ENCODE data around the gene GLI3.

GLI3 gene

GRCh38 chr7:41977661-41978060 is 259.3 kb downstream of the GLI3 start:
- no peak for DNase-seq (ENCODE audit: low read depth)
- no peak overlapping the region for H3K4me3 ChIP-seq (ENCODE audit: low read depth, low read length)
- TF ChIP-seq, protein P1, sequence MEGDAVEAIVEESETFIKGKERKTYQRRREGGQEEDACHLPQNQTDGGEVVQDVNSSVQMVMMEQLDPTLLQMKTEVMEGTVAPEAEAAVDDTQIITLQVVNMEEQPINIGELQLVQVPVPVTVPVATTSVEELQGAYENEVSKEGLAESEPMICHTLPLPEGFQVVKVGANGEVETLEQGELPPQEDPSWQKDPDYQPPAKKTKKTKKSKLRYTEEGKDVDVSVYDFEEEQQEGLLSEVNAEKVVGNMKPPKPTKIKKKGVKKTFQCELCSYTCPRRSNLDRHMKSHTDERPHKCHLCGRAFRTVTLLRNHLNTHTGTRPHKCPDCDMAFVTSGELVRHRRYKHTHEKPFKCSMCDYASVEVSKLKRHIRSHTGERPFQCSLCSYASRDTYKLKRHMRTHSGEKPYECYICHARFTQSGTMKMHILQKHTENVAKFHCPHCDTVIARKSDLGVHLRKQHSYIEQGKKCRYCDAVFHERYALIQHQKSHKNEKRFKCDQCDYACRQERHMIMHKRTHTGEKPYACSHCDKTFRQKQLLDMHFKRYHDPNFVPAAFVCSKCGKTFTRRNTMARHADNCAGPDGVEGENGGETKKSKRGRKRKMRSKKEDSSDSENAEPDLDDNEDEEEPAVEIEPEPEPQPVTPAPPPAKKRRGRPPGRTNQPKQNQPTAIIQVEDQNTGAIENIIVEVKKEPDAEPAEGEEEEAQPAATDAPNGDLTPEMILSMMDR (IDR thresholded peaks at IDR 0.05; ENCODE audit: low read depth, low read length, missing control alignments), result no peak

GRCh38 chr7:41977151-41977651 is 259.8 kb downstream of the GLI3 start:
- peak; percentile 3 for DNase-seq (ENCODE audit: low read depth)
- H3K4me3 ChIP-seq (ENCODE audit: low read depth, low read length), result no peak overlapping the region
- TF ChIP-seq, protein P1 (IDR thresholded peaks at IDR 0.05; ENCODE audit: low read depth, low read length, missing control alignments), result peak; percentile 67

- TF ChIP-seq, protein P1 (IDR thresholded peaks at IDR 0.05; ENCODE audit: low read depth, low read length, missing control alignments), result no peak
- H3K4me3 ChIP-seq (ENCODE audit: low read depth, low read length), result no peak overlapping the region
- no peak for DNase-seq (ENCODE audit: low read depth)
Measured at GRCh38 chr7:41976411-41976810, 260.6 kb downstream of the GLI3 start.

- DNase-seq (ENCODE audit: low read depth), result no peak
- no peak overlapping the region for H3K4me3 ChIP-seq (ENCODE audit: low read depth, low read length)
- TF ChIP-seq, protein P1 (IDR thresholded peaks at IDR 0.05; ENCODE audit: low read depth, low read length, missing control alignments), result no peak
Measured at GRCh38 chr7:41975849-41976248, 261.2 kb downstream of the GLI3 start.

DNA sequence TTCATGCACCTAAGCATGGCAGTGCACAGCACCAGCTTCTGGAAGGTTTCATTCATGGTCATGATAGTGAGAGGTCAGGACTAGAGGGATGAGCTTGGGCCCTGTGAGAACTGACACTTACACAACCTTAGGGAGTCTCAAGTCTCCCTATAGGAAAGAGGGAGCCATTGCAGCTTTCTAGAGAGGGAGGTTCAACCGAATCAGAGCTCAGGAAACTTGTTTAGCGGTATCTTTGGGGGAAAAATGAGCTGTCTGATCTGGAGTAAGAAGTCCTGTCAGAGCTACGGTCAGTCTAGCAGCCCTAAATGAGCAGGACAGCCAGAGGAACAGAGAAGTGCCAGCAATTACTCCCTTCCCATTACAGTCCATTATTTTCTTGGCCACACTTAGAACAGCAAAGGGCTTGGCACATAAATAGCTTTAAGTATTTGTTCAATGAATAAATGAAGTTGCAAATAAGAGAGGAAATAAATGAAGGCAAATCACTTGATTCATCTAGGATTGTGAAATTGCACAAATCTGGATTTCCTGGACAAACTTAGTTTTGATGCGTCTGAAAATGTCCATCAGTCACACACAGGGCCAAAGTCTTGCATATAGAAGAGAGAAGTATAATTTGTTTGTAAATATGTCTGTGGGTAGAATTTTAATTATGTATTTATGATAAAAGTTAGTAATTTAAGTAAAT is 262.0 kb downstream of the GLI3 start:
- no peak for DNase-seq (ENCODE audit: low read depth)
- TF ChIP-seq, protein P1 (IDR thresholded peaks at IDR 0.05; ENCODE audit: low read depth, low read length, missing control alignments), result no peak
- no peak overlapping the region for H3K4me3 ChIP-seq (ENCODE audit: low read depth, low read length)

DNA sequence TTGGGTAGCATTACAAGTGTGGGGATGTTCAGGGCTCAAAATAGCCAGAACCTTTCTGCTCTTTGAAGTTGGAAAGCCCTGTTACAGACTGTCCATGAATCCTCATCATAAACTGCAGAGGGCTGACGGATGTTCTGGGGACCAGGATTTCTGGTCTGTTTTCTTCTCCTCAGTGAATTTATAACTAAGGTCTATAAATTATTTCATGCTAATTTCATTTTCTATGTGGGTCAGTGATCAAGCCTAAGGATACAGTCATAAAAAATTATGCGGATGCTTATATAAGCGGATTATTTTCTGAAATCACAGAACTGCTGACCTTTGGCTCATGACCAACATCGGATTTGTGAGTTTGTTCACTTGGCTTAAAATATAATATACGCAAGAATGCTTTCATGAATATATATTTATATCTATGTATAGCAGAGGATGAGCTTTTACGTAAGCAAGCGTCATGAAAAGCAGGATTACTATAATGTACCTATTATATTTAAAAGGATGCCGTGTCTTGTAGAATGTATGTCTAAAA is 263.7 kb downstream of the GLI3 start:
- TF ChIP-seq, protein P1 (IDR thresholded peaks at IDR 0.05; ENCODE audit: low read depth, low read length, missing control alignments), result no peak
- DNase-seq (ENCODE audit: low read depth), result no peak
- H3K4me3 ChIP-seq (ENCODE audit: low read depth, low read length), result no peak overlapping the region

DNA sequence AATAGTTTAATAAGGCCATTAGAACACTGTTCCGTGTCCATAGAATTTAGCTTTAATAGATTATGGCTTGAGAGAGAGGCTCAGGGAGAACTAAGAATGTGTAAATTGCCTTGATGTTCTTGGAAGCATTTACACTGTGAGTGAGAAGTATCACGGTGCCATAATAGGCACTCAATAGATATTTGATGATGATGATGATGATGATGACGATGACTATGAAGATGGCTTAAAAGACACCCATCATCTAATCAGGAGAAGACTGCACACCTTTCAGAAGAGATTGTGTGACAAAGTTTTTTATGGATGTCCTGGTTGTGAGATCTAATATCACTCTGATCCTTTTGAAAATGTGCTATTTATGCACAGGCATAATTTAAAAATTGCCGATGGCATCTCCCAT is 264.2 kb downstream of the GLI3 start:
- DNase-seq (ENCODE audit: low read depth), result no peak
- TF ChIP-seq, protein P1 (IDR thresholded peaks at IDR 0.05; ENCODE audit: low read depth, low read length, missing control alignments), result no peak
- H3K4me3 ChIP-seq (ENCODE audit: low read depth, low read length), result no peak overlapping the region

Measured in GM12864 (cell line).